SH-SY5Y (cell line): Measurements from ENCODE around the gene SLC13A1.

Source experiments
- GATA2 ChIP-seq: IDR thresholded peaks from 2 replicates; pipeline ENCODE4 v1.6.1; 2011; ENCODE audit warnings: mild to moderate bottlenecking, low read depth, low read length
- GATA3 ChIP-seq: IDR thresholded peaks from 2 replicates; pipeline ENCODE4 v1.6.1; 2011; ENCODE audit warnings: low read depth, mild to moderate bottlenecking, low read length, moderate library complexity

- TF ChIP-seq GATA3: no peak
- no peak for TF ChIP-seq GATA2
These were observed 45.0 kb upstream of the SLC13A1 start for GRCh38 chr7:123244768-123245167.
